SK-N-SH treated with all-trans-retinoic acid at 6 μM for 48 hours (cell line): Measurements from ENCODE around the gene GLOD4.

Experiments used
- ATAC-seq: fragments of 200-7000 bp; cut with Tn5 transposase; 3 replicates; pipeline ENCODE4 v1.9.1; 2020; ENCODE audit warnings: mild to moderate bottlenecking, moderate library complexity
- ARNTL ChIP-seq: fragments of 450-650 bp; formaldehyde crosslinking; IDR thresholded peaks from 2 replicates; pipeline ENCODE4 v1.5.0; 2020; ENCODE audit warnings: low read depth, mild to moderate bottlenecking, moderate library complexity, borderline replicate concordance
- BACH2 ChIP-seq: fragments of 250-450 bp; sonication (Bioruptor Pico); IDR thresholded peaks from 2 replicates; pipeline ENCODE4 v1.9.0; 2021; ENCODE audit warnings: mild to moderate bottlenecking, borderline replicate concordance
- CSDC2 ChIP-seq: fragments of 250-450 bp; sonication (Bioruptor Pico); IDR thresholded peaks from 2 replicates; pipeline ENCODE4 v1.5.0; 2020; ENCODE audit warnings: mild to moderate bottlenecking, moderate library complexity
- ESRRG ChIP-seq: fragments of 250-450 bp; sonication (Bioruptor Pico); IDR thresholded peaks from 2 replicates; pipeline ENCODE4 v1.6.1; 2021; ENCODE audit warnings: mild to moderate bottlenecking
- GLIS3 ChIP-seq: fragments of 250-450 bp; sonication (Bioruptor Pico); IDR thresholded peaks from 2 replicates; pipeline ENCODE4 v1.5.0; 2020; ENCODE audit warnings: mild to moderate bottlenecking, moderate library complexity
- ISL1 ChIP-seq: fragments of 250-450 bp; sonication (Bioruptor Pico); IDR thresholded peaks from 2 replicates; pipeline ENCODE4 v2.1.2; 2022; ENCODE audit warnings: mild to moderate bottlenecking, moderate library complexity
- OSR1 ChIP-seq: fragments of 250-450 bp; sonication (Bioruptor Pico); IDR thresholded peaks from 2 replicates; pipeline ENCODE4 v1.8.0; 2022; ENCODE audit warnings: moderate library complexity, mild to moderate bottlenecking, inconsistent platforms
- PPARA ChIP-seq: fragments of 250-450 bp; sonication (Bioruptor Pico); IDR thresholded peaks from 2 replicates; pipeline ENCODE4 v1.5.0; 2020; ENCODE audit warnings: mild to moderate bottlenecking, borderline replicate concordance
- SNAI2 ChIP-seq: fragments of 250-450 bp; sonication (Bioruptor Pico); IDR thresholded peaks from 2 replicates; pipeline ENCODE4 v1.5.0; 2020; ENCODE audit warnings: mild to moderate bottlenecking, moderate library complexity
- TCF4 ChIP-seq: fragments of 250-450 bp; sonication (Bioruptor Pico); IDR thresholded peaks from 2 replicates; pipeline ENCODE4 v1.8.0; 2021; ENCODE audit warnings: mild to moderate bottlenecking, moderate library complexity, borderline replicate concordance
- TOX ChIP-seq: fragments of 250-450 bp; sonication (Bioruptor Pico); IDR thresholded peaks from 2 replicates; pipeline ENCODE4 v1.8.0; 2021; ENCODE audit warnings: mild to moderate bottlenecking, moderate library complexity, borderline replicate concordance
- ZC3H10 ChIP-seq: fragments of 250-450 bp; sonication (Bioruptor Pico); IDR thresholded peaks from 2 replicates; pipeline ENCODE4 v1.5.1; 2021; ENCODE audit warnings: mild to moderate bottlenecking, moderate library complexity
- ZFP3 ChIP-seq: fragments of 250-450 bp; sonication (Bioruptor Pico); IDR thresholded peaks from 2 replicates; pipeline ENCODE4 v1.5.0; 2020; ENCODE audit warnings: mild to moderate bottlenecking, moderate library complexity
- ZFP30 ChIP-seq: fragments of 450-650 bp; formaldehyde crosslinking; IDR thresholded peaks from 2 replicates; pipeline ENCODE4 v1.5.0; 2022; ENCODE audit warnings: mild to moderate bottlenecking, moderate library complexity
- ZNF565 ChIP-seq: fragments of 450-650 bp; formaldehyde crosslinking; conservative IDR thresholded peaks from 2 replicates; pipeline ENCODE4 v1.5.0; 2020; ENCODE audit warnings: low read depth, mild to moderate bottlenecking, moderate library complexity
- ZNF70 ChIP-seq: fragments of 450-650 bp; formaldehyde crosslinking; IDR thresholded peaks from 2 replicates; pipeline ENCODE4 v1.5.0; 2020; ENCODE audit warnings: mild to moderate bottlenecking, moderate library complexity
- TF ChIP-seq, protein P1 (sequence below): fragments of 250-450 bp; sonication (Bioruptor Pico); IDR thresholded peaks from 2 replicates; pipeline ENCODE4 v1.5.1; 2020; ENCODE audit warnings: low read depth, mild to moderate bottlenecking, moderate library complexity
- TF ChIP-seq, protein P2 (sequence below): fragments of 250-450 bp; sonication (Bioruptor Pico); IDR thresholded peaks from 2 replicates; pipeline ENCODE4 v1.8.0; 2021; ENCODE audit warnings: low read depth, mild to moderate bottlenecking, moderate library complexity, borderline replicate concordance
- TF ChIP-seq, protein P3 (sequence below): fragments of 250-450 bp; sonication (Bioruptor Pico); IDR thresholded peaks from 2 replicates; pipeline ENCODE4 v1.5.1; 2021; ENCODE audit warnings: mild to moderate bottlenecking, moderate library complexity
- TF ChIP-seq, protein P4 (sequence below): fragments of 250-450 bp; sonication (Bioruptor Pico); IDR thresholded peaks from 2 replicates; pipeline ENCODE4 v1.8.0; 2020; ENCODE audit warnings: mild to moderate bottlenecking, moderate library complexity, borderline replicate concordance

GLOD4 gene

DNA sequence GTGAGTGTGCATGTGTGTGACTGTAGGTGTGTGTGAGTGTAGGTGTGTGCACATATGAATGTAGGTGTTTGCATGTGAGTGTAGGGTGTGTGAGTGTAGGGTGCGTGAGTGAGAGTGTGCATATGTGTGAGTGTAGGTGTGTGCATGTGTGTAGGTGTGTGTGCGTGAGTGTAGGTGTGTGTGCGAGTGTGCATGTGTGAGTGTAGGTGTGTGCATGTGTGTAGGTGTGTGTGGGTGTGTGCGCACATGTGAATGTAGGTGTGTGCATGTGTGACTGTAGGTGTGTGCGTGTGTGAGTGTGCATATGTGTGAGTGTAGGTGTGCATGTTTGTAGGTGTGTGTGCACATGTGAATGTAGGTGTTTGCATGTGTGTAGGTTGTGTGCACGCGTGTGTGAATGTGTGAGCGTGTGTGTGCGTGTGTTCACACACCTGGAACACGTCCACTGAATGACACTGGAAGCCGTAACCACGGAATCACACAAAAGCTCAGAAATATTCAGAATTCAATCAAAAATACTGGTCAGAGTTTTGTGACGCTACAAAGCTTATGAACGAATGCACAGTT lies 30.6 kb upstream of the GLOD4 start:
- ATAC-seq, result no peak
- no peak for TF ChIP-seq GLIS3 (CRISPR knock-in tag)
- no peak for TF ChIP-seq BACH2 (CRISPR knock-in tag)
- TF ChIP-seq TCF4 (CRISPR knock-in tag), result no peak
- TF ChIP-seq TOX, result no peak
- TF ChIP-seq, protein P1, sequence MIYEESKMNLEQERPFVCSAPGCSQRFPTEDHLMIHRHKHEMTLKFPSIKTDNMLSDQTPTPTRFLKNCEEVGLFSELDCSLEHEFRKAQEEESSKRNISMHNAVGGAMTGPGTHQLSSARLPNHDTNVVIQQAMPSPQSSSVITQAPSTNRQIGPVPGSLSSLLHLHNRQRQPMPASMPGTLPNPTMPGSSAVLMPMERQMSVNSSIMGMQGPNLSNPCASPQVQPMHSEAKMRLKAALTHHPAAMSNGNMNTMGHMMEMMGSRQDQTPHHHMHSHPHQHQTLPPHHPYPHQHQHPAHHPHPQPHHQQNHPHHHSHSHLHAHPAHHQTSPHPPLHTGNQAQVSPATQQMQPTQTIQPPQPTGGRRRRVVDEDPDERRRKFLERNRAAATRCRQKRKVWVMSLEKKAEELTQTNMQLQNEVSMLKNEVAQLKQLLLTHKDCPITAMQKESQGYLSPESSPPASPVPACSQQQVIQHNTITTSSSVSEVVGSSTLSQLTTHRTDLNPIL, result no peak
- TF ChIP-seq ISL1 (CRISPR knock-in tag), result no peak
- no peak for TF ChIP-seq ZFP30
- TF ChIP-seq, protein P2, sequence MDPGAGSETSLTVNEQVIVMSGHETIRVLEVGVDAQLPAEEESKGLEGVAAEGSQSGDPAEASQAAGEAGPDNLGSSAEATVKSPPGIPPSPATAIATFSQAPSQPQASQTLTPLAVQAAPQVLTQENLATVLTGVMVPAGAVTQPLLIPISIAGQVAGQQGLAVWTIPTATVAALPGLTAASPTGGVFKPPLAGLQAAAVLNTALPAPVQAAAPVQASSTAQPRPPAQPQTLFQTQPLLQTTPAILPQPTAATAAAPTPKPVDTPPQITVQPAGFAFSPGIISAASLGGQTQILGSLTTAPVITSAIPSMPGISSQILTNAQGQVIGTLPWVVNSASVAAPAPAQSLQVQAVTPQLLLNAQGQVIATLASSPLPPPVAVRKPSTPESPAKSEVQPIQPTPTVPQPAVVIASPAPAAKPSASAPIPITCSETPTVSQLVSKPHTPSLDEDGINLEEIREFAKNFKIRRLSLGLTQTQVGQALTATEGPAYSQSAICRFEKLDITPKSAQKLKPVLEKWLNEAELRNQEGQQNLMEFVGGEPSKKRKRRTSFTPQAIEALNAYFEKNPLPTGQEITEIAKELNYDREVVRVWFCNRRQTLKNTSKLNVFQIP (CRISPR knock-in tag), result no peak
- no peak for TF ChIP-seq PPARA (CRISPR knock-in tag)
- no peak for TF ChIP-seq ZNF565
- no peak for TF ChIP-seq SNAI2 (CRISPR knock-in tag)
- no peak for TF ChIP-seq ZFP3 (CRISPR knock-in tag)
- TF ChIP-seq CSDC2 (CRISPR knock-in tag), result no peak
- no peak for TF ChIP-seq ZNF70 (CRISPR knock-in tag)
- TF ChIP-seq, protein P3, sequence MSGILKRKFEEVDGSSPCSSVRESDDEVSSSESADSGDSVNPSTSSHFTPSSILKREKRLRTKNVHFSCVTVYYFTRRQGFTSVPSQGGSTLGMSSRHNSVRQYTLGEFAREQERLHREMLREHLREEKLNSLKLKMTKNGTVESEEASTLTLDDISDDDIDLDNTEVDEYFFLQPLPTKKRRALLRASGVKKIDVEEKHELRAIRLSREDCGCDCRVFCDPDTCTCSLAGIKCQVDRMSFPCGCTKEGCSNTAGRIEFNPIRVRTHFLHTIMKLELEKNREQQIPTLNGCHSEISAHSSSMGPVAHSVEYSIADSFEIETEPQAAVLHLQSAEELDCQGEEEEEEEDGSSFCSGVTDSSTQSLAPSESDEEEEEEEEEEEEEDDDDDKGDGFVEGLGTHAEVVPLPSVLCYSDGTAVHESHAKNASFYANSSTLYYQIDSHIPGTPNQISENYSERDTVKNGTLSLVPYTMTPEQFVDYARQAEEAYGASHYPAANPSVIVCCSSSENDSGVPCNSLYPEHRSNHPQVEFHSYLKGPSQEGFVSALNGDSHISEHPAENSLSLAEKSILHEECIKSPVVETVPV (CRISPR knock-in tag), result no peak
- TF ChIP-seq ARNTL (CRISPR knock-in tag), result no peak
- no peak for TF ChIP-seq ESRRG (CRISPR knock-in tag)

DNA sequence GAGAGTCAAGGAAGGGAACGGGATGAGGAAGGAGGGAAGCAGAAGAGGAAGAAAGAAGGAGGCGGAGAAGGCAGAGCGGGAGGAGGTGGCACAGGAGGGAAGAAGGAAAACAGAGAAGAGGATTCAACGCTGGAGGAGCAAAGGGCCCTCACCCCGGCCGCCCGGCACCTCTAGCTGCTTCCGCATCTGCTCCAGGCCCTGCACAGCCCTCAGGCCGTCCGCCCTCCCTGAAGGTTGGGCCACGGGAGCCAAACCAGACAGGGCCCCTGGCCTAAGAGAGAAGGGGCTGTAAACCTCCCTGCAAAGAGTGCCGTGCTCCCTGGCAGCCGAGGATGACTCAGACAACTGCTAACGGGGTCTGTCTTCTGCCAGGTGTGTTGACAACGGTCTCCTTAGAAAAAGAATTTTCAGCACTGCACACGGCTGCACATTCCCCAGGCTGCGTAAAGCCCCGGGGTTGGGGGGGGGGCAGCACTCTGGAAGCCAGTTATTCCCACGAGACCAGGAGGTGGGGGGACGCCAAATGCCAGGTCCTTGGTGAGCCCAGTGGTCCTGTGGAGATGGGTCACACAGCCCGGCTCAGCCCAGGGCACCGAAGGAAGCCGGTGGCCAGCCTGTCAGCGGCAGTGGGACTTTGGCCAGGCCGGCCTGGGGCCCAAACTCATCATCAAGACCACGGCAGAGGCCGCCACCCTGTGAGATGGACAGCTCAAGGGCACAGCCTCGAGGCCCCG lies 29.1 kb upstream of the GLOD4 start:
- TF ChIP-seq, protein P3 (CRISPR knock-in tag), result no peak
- TF ChIP-seq GLIS3 (CRISPR knock-in tag) (no peak), SNAI2 (CRISPR knock-in tag) (no peak), BACH2 (CRISPR knock-in tag) (no peak), OSR1 (CRISPR knock-in tag) (no peak), ZFP30 (no peak), ZC3H10 (CRISPR knock-in tag) (no peak), TOX (no peak), TCF4 (CRISPR knock-in tag) (no peak), ARNTL (CRISPR knock-in tag) (no peak), ZNF70 (CRISPR knock-in tag) (no peak)
- no peak; the same call in 2 of the 3 replicates for ATAC-seq

DNA sequence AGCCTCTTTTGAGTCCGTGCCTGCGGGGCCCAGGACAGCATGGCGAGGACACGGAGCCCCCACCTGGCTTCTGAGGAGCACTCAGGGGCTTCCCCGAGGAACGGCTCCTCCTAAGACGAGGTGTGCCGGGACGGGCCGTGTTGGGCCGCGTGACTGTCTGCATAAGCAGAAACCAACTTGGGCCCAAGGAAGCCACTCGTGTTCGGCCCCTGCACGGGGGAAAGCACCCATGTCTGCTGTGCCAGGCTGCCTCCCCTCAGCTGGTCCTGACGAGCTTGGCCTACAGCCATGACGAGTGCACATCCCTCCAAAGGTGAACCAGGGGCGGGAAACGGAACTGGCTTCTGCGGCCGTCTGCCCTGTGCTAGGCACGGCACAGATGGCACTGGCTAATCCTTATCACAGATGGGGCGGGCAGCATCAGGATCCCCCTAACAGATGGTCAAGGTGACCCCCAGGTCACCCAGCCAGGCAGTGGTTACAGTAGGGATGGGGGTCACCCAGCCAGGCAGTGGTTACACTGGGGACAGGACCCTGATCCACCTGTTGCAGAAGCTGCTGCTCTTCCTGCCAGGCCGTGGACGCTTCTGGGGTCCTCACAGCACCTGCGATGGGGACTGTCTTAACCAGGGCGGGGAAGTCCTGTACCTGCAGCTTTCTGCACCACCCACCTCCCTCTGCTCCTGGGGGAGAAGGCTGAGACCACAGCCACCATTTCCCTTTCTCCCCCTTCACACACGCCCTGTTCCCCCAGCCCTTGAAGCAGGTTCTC lies 25.6 kb upstream of the GLOD4 start:
- ATAC-seq, result no peak; the same call in 2 of the 3 replicates
- TF ChIP-seq, protein P4, sequence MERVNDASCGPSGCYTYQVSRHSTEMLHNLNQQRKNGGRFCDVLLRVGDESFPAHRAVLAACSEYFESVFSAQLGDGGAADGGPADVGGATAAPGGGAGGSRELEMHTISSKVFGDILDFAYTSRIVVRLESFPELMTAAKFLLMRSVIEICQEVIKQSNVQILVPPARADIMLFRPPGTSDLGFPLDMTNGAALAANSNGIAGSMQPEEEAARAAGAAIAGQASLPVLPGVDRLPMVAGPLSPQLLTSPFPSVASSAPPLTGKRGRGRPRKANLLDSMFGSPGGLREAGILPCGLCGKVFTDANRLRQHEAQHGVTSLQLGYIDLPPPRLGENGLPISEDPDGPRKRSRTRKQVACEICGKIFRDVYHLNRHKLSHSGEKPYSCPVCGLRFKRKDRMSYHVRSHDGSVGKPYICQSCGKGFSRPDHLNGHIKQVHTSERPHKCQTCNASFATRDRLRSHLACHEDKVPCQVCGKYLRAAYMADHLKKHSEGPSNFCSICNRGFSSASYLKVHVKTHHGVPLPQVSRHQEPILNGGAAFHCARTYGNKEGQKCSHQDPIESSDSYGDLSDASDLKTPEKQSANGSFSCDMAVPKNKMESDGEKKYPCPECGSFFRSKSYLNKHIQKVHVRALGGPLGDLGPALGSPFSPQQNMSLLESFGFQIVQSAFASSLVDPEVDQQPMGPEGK (CRISPR knock-in tag), result no peak
- TF ChIP-seq ZNF565 (no peak), OSR1 (CRISPR knock-in tag) (no peak)
